IMR-90 (cell line): Measurements from ENCODE around the gene SBSN. TPM values are rescaled to one million over a fixed set of nuclear protein-coding genes. Genes with fewer than 3 reads are reported as not detected.

Source experiments
- ATAC-seq: fragments of 200-7000 bp; cut with Tn5 transposase; 2 replicates; pipeline ENCODE4 v1.9.1; 2020; ENCODE audit warnings: low read depth, mild to moderate bottlenecking, moderate library complexity
- BruUV-seq: library from RNA; stranded (reverse); fragments of 400-500 nt; replicated peaks from 2 replicates; lab custom pipeline; 2021; lab: Mats Ljungman, UMichigan
- CTCF ChIA-PET: fragments of 300-600 bp; formaldehyde crosslinking; extraction: SDS; loops from one replicate; lab custom pipeline; 2021; ENCODE audit warnings: antibody characterized with exemption; lab: Yijun Ruan, JAX
- POLR2A ChIA-PET: fragments of 300-600 bp; sonication (Branson Sonifier 250); formaldehyde crosslinking; loops from one replicate; lab custom pipeline; 2022; ENCODE audit warnings: antibody characterized with exemption; ENCODE audit not compliant: unreplicated experiment; lab: Charles Lee
- DNase-seq: peaks from one replicate; pipeline ENCODE4 v3.0.0; 2013
- H2AFZ ChIP-seq: replicated peaks from 2 replicates; pipeline ENCODE3; 2013; ENCODE audit warnings: low read length, mild to moderate bottlenecking; ENCODE audit not compliant: poor library complexity
- H2AK5ac ChIP-seq: 2 replicates; pipeline ENCODE4 v1.6.1; 2013; ENCODE audit warnings: low read depth, low read length, inconsistent platforms
- H2AK9ac ChIP-seq: replicated peaks from 2 replicates; pipeline ENCODE3; 2013; ENCODE audit warnings: mild to moderate bottlenecking, low read depth, low read length, moderate library complexity; ENCODE audit not compliant: poor library complexity
- H2BK120ac ChIP-seq: 2 replicates; pipeline ENCODE4 v1.6.1; 2013; ENCODE audit warnings: low read depth, low read length, inconsistent platforms
- H2BK15ac ChIP-seq: 3 replicates; pipeline ENCODE4 v1.6.1; 2013; ENCODE audit warnings: low read depth, low read length, inconsistent platforms
- H2BK20ac ChIP-seq: 2 replicates; pipeline ENCODE4 v1.6.1; 2013; ENCODE audit warnings: low read depth, mild to moderate bottlenecking, inconsistent platforms, low read length, moderate library complexity
- H2BK5ac ChIP-seq: 2 replicates; pipeline ENCODE4 v1.6.1; 2013; ENCODE audit warnings: mild to moderate bottlenecking, low read depth, low read length, inconsistent platforms; ENCODE audit not compliant: poor library complexity, severe bottlenecking
- H3K14ac ChIP-seq: replicated peaks from 2 replicates; pipeline ENCODE4 v1.6.1; 2013; ENCODE audit warnings: low read depth, low read length, inconsistent platforms
- H3K18ac ChIP-seq: 2 replicates; pipeline ENCODE4 v1.6.1; 2013; ENCODE audit warnings: low read depth, low read length, control low read depth
- H3K23ac ChIP-seq: 2 replicates; pipeline ENCODE4 v1.6.1; 2013; ENCODE audit warnings: low read depth, low read length, inconsistent platforms
- H3K27ac ChIP-seq: 2 replicates; pipeline ENCODE4 v1.5.1; 2013; ENCODE audit warnings: mild to moderate bottlenecking, control low read depth, low read length; ENCODE audit not compliant: insufficient read depth
- H3K27me3 ChIP-seq: 2 replicates; pipeline ENCODE4 v1.6.1; 2013; ENCODE audit warnings: low read length; ENCODE audit not compliant: control insufficient read depth, insufficient read depth
- H3K36me3 ChIP-seq: 2 replicates; pipeline ENCODE4 v1.6.1; 2013; ENCODE audit warnings: low read length, mixed read lengths; ENCODE audit not compliant: control insufficient read depth, insufficient read depth
- H3K4ac ChIP-seq: 2 replicates; pipeline ENCODE4 v1.6.1; 2013; ENCODE audit warnings: low read depth, low read length, inconsistent platforms
- H3K4me1 ChIP-seq: 2 replicates; pipeline ENCODE4 v1.6.1; 2013; ENCODE audit warnings: low read length, mixed read lengths; ENCODE audit not compliant: control insufficient read depth, insufficient read depth
- H3K4me2 ChIP-seq: 2 replicates; pipeline ENCODE4 v1.6.1; 2013; ENCODE audit warnings: low read depth, mild to moderate bottlenecking, control low read depth, low read length, moderate library complexity
- H3K4me3 ChIP-seq: 2 replicates; pipeline ENCODE4 v1.5.1; 2013; ENCODE audit warnings: low read depth, mild to moderate bottlenecking, control low read depth, low read length, moderate library complexity; ENCODE audit not compliant: insufficient read depth
- H3K56ac ChIP-seq: 2 replicates; pipeline ENCODE4 v1.6.1; 2013; ENCODE audit warnings: low read length, inconsistent platforms; ENCODE audit not compliant: insufficient read depth; ENCODE audit errors: extremely low read depth
- H3K79me1 ChIP-seq, 2 experiments: 2 replicates each; pipeline ENCODE4 v1.6.1; 2013; ENCODE audit warnings: low read length in 2 of 2, inconsistent platforms in 1 of 2, low read depth in 1 of 2
- H3K9ac ChIP-seq: 2 replicates; pipeline ENCODE4 v1.6.1; 2013; ENCODE audit warnings: low read depth, low read length, control low read depth
- H3K9me1 ChIP-seq: 2 replicates; pipeline ENCODE4 v1.6.1; 2013; ENCODE audit warnings: low read length, inconsistent platforms; ENCODE audit not compliant: insufficient read depth
- H3K9me3 ChIP-seq: 2 replicates; pipeline ENCODE4 v1.6.1; 2013; ENCODE audit warnings: low read length; ENCODE audit not compliant: control insufficient read depth, insufficient read depth
- H4K20me1 ChIP-seq: 2 replicates; pipeline ENCODE4 v1.6.1; 2013; ENCODE audit warnings: low read length, inconsistent platforms; ENCODE audit not compliant: insufficient read depth
- H4K5ac ChIP-seq: 2 replicates; pipeline ENCODE4 v1.6.1; 2013; ENCODE audit warnings: mild to moderate bottlenecking, low read depth, low read length, control low read depth
- H4K8ac ChIP-seq, 2 experiments: 2 replicates each; pipeline ENCODE4 v1.6.1; 2013; ENCODE audit warnings: low read depth in 2 of 2, low read length in 2 of 2, control low read depth in 1 of 2, inconsistent platforms in 1 of 2
- H4K91ac ChIP-seq: 2 replicates; pipeline ENCODE4 v1.6.1; 2013; ENCODE audit warnings: low read depth, low read length, inconsistent platforms; ENCODE audit not compliant: insufficient read depth
- BHLHE40 ChIP-seq: fragments of 150-350 bp; IDR thresholded peaks from 2 replicates; pipeline ENCODE4 v1.6.1; 2016; ENCODE audit warnings: mild to moderate bottlenecking, low read depth, low read length
- CEBPB ChIP-seq: IDR thresholded peaks from 2 replicates; pipeline ENCODE4 v1.6.1; 2012; ENCODE audit warnings: low read depth, low read length, improper control_type of control experiment
- MAFK ChIP-seq: IDR thresholded peaks from 2 replicates; pipeline ENCODE4 v1.6.1; 2012; ENCODE audit warnings: low read depth, low read length, improper control_type of control experiment
- MXI1 ChIP-seq: IDR thresholded peaks from 2 replicates; pipeline ENCODE4 v1.6.1; 2012; ENCODE audit warnings: low read depth, mild to moderate bottlenecking, low read length, moderate library complexity, borderline replicate concordance
- NFE2L2 ChIP-seq: fragments of 150-350 bp; IDR thresholded peaks from 2 replicates; pipeline ENCODE4 v1.6.1; 2016; ENCODE audit warnings: low read depth, mild to moderate bottlenecking, low read length
- RAD21 ChIP-seq: IDR thresholded peaks from 2 replicates; pipeline ENCODE4 v1.6.1; 2012; ENCODE audit warnings: low read length, improper control_type of control experiment
- RCOR1 ChIP-seq: IDR thresholded peaks from 2 replicates; pipeline ENCODE4 v1.6.1; 2012; ENCODE audit warnings: mild to moderate bottlenecking, low read length, improper control_type of control experiment; ENCODE audit not compliant: insufficient replicate concordance
- WGBS, 2 experiments: methylation state at CpG; one replicate each; pipeline versions ENCODE4 v1.1.5 to v1.1.7; 2013; ENCODE audit warnings: missing lambda C conversion rate in 2 of 2; ENCODE audit not compliant: insufficient read length in 1 of 2; ENCODE audit errors: extremely low coverage in 2 of 2; 5-methylcytosine and 5-hydroxymethylcytosine counted together
- dilution Hi-C: fragments of 300-500 bp; cut with HindIII; formaldehyde crosslinking; loops from one replicate; pipeline ENCODE4 v1.14.3; 2018; ENCODE audit warnings: low sequenced_read_pairs; ENCODE audit not compliant: unreplicated experiment
- in situ Hi-C: fragments of 300-500 bp; cut with MboI; formaldehyde crosslinking; loops from 3 replicates; pipeline ENCODE4 v1.14.3; 2019; ENCODE audit warnings: low sequenced_read_pairs, inconsistent platforms, mixed read lengths
- intact Hi-C: fragments of 100-400 bp; cut with micrococcal nuclease; formaldehyde crosslinking; loops from 2 replicates; pipeline ENCODE4 v1.10.0; 2022
- polyA plus RNA-seq, 3 experiments: library from polyadenylated mRNA; depleted of rRNA; stranded (reverse); fragments of >200 nt; gene quantifications; 2 replicates each; pipeline ENCODE4 v1.2.3, GENCODE V29; 2012; ENCODE audit warnings: low replicate concordance in 1 of 3
- total RNA-seq: library from RNA; depleted of rRNA; stranded (reverse); fragments of >200 nt; gene quantifications from 2 replicates; pipeline ENCODE4 v1.2.3, GENCODE V29; 2012
- TF ChIP-seq, protein P1 (sequence below): fragments of 150-350 bp; IDR thresholded peaks from 2 replicates; pipeline ENCODE4 v1.6.1; 2017; ENCODE audit warnings: mild to moderate bottlenecking, antibody characterized with exemption, low read length, low read depth
- TF ChIP-seq, protein P2 (sequence below): conservative IDR thresholded peaks from 2 replicates; pipeline ENCODE4 v1.5.1; 2012; ENCODE audit warnings: mild to moderate bottlenecking, low read depth, low read length, improper control_type of control experiment
- TF ChIP-seq, protein P3 (sequence below): fragments of 150-350 bp; IDR thresholded peaks from 2 replicates; pipeline ENCODE4 v1.6.1; 2016; ENCODE audit warnings: low read depth, mild to moderate bottlenecking, low read length, moderate library complexity, borderline replicate concordance

Gene SBSN
- total and polyA plus RNA-seq, 2 of the 4 experiments (the other 2 are of a cell fraction): 0.72 to 6.4 TPM

DNA sequence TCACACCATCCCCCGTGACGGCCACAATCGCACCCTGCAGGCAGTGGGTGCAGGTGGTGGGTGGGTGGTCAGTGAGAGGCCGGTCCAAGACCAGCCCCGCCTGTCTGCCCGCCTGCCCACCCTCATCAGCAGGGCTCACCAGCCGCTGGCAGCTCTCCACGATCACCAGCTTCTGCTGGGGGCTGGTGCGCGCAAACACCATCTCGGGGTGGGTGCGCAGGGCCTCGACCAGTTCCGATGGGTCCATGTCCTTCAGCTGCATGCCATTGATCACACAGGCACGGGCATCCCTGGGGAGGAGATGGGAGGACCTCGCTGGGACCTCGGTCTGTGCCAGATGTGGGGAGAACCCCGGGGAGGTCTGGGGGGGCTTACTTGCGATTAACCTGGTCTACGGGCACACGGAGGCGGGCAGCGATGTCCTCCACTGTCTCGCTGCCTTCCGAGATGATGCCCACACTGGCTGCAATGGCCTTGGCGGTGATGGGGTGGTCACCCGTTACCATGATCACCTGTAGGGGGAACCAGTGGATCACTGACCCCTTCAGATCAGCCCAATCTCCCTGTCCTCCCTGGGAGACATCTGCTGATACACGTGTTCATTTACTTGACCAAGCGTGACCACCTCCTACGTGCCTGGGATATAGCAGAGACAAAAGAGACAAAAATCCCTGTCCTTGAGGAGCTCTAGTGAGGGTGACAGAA lies 27.3 kb upstream of the SBSN start (continued):
- TF ChIP-seq MAFK: no peak

DNA sequence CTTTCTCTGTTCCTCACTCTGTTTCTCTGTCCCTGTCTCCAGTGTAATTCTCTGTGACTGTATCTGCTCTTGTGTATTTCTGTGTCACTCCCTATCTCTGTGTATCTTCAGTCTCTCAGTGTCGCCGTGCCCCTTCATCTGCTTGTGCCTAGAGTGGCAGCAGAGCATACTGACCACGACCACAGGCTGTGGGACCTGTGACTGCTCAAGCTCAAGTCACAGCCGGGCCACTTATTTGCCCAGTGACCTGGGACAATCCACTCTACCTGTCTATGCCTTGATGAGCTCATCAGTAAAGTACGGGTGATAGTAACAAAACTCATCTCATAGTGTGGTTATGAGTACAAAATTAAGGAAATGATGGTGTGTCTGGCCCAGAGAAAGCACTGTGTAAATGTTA lies 26.0 kb upstream of the SBSN start:
- intact Hi-C loops: no loop called here
- H3K9me3 ChIP-seq: no peaks in the 10 kb centered on the region
- no peak overlapping the region for H3K56ac ChIP-seq
- H4K8ac ChIP-seq: no peak overlapping the region
- in situ Hi-C loops: no loop called here
- ATAC-seq (no peak), DNase-seq (no peak)
- no peaks in the 10 kb centered on the region for H3K4me1 ChIP-seq
- H3K79me1 ChIP-seq: peaks cover 0 to 3% of the 10 kb centered on the region in 2 experiments; a peak in 2 of 4 replicates
- peaks cover 2% of the 10 kb centered on the region; the same call in 1 of the 2 replicates for H3K36me3 ChIP-seq
- dilution Hi-C loops: no loop called here
- H2BK5ac ChIP-seq: no peak overlapping the region
- H2AK5ac ChIP-seq: no peak overlapping the region
- peaks cover 27% of the 10 kb centered on the region for H3K27me3 ChIP-seq
- H3K14ac ChIP-seq: no peak overlapping the region
- H2AK9ac ChIP-seq: no peak overlapping the region
- 0 out of 2 replicates have a peak, but pooled peaks cover 3% of the 10 kb centered on the region for H3K9me1 ChIP-seq
- no peak overlapping the region for H2AFZ ChIP-seq
- no peak overlapping the region for H3K4ac ChIP-seq
- ChIA-PET CTCF (no interaction called here), POLR2A (no interaction called here)
- no peak overlapping the region for H2BK20ac ChIP-seq
- no peak overlapping the region for H2BK120ac ChIP-seq
- H3K4me3 ChIP-seq: no peak overlapping the region
- no peak overlapping the region for H3K18ac ChIP-seq
- BruUV-seq: no TSS peak
- no peak overlapping the region for H4K5ac ChIP-seq
- H2BK15ac ChIP-seq: no peak overlapping the region
- H3K27ac ChIP-seq: no peak overlapping the region
- H3K4me2 ChIP-seq: no peak overlapping the region
- H4K91ac ChIP-seq: no peak overlapping the region
- H3K9ac ChIP-seq: no peak overlapping the region
- no CpG with 5 or more reads among the region's 5 CpGs for WGBS, 2 experiments
- 0 out of 2 replicates have a peak, but pooled peaks cover 6% of the 10 kb centered on the region for H4K20me1 ChIP-seq
- H3K23ac ChIP-seq: no peak overlapping the region
- no peak for TF ChIP-seq BHLHE40
- no peak for TF ChIP-seq MAFK
- TF ChIP-seq MXI1: no peak
- TF ChIP-seq NFE2L2: no peak
- no peak for TF ChIP-seq RCOR1
- TF ChIP-seq, protein P1, sequence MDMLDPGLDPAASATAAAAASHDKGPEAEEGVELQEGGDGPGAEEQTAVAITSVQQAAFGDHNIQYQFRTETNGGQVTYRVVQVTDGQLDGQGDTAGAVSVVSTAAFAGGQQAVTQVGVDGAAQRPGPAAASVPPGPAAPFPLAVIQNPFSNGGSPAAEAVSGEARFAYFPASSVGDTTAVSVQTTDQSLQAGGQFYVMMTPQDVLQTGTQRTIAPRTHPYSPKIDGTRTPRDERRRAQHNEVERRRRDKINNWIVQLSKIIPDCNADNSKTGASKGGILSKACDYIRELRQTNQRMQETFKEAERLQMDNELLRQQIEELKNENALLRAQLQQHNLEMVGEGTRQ: no peak
- TF ChIP-seq, protein P2, sequence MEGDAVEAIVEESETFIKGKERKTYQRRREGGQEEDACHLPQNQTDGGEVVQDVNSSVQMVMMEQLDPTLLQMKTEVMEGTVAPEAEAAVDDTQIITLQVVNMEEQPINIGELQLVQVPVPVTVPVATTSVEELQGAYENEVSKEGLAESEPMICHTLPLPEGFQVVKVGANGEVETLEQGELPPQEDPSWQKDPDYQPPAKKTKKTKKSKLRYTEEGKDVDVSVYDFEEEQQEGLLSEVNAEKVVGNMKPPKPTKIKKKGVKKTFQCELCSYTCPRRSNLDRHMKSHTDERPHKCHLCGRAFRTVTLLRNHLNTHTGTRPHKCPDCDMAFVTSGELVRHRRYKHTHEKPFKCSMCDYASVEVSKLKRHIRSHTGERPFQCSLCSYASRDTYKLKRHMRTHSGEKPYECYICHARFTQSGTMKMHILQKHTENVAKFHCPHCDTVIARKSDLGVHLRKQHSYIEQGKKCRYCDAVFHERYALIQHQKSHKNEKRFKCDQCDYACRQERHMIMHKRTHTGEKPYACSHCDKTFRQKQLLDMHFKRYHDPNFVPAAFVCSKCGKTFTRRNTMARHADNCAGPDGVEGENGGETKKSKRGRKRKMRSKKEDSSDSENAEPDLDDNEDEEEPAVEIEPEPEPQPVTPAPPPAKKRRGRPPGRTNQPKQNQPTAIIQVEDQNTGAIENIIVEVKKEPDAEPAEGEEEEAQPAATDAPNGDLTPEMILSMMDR: no peak
- TF ChIP-seq CEBPB: no peak
- no peak for TF ChIP-seq RAD21
- TF ChIP-seq, protein P3, sequence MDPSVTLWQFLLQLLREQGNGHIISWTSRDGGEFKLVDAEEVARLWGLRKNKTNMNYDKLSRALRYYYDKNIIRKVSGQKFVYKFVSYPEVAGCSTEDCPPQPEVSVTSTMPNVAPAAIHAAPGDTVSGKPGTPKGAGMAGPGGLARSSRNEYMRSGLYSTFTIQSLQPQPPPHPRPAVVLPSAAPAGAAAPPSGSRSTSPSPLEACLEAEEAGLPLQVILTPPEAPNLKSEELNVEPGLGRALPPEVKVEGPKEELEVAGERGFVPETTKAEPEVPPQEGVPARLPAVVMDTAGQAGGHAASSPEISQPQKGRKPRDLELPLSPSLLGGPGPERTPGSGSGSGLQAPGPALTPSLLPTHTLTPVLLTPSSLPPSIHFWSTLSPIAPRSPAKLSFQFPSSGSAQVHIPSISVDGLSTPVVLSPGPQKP: no peak
